CD4-positive, alpha-beta T cell treated with Interleukin-15 for 1 hour (primary cell): ENCODE results near the gene ADGRB3.
"Not testable (repeated sequence)": the region's sequence is repeated elsewhere in the genome, so short reads cannot be mapped to it uniquely, and the experiment has no call there.

Source experiments
- DNase-seq: peaks from one replicate; pipeline ENCODE4 v3.0.0-alpha.2; 2020

Gene ADGRB3

GRCh38 chr6:68650142-68650541 is 15.1 kb downstream of the ADGRB3 start:
- no peak for DNase-seq

GRCh38 chr6:68651011-68651985 is 16.2 kb downstream of the ADGRB3 start:
- no peak for DNase-seq

- DNase-seq: no peak
Measured at GRCh38 chr6:68652117-68652536, 17.0 kb downstream of the ADGRB3 start.

DNA sequence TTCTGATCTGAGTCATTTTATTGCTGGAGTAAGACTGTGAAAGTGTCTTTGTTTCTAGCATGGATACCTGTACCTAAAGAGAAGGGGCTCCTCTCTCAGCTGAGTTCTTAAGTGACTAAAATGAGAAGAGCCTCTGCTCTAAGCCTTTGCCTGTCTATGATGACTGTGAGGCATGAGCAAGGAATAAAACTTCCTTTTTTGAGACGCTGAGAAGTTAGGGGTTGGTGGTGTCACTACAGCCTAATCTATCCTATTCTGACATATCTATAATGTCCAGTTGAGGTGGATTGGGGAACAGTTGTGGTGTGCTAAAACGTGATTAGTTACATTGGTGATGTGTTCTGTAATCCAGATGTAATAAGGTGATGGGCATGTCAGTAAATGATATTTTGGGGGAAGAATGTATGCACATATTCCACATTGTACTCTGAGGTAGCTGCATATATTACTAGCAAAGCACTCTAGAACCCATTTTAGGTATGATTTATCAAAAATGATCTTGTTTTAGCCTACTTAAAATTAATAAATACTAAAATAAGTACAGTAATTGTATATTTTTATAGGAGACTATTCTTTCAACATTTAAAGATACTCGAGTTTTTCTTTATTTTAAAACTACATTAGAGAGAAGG is 18.1 kb downstream of the ADGRB3 start:
- no peak for DNase-seq

- no peak for DNase-seq
Measured at GRCh38 chr6:68653706-68654089, 18.6 kb downstream of the ADGRB3 start.

GRCh38 chr6:68654134-68654533 is 19.1 kb downstream of the ADGRB3 start:
- no peak for DNase-seq

DNA sequence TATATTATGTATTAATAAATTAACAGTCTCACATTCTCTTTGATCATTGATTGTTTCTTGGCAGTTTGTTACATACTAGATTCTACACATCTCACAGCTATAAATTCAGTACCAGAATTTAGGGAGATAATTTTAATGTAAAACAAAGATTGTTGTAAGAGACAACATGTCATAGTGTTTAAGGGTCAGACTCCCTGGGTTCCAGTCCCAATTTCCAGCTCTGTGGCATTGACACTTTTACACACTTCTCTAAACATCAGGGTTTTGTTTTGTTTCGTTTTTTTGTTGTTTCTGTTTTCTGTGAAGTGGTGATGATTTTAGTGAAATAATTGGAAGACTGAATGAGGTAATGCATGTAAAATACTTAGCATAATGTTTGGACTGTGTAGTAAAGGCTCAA is 19.9 kb downstream of the ADGRB3 start:
- DNase-seq: no peak

DNA sequence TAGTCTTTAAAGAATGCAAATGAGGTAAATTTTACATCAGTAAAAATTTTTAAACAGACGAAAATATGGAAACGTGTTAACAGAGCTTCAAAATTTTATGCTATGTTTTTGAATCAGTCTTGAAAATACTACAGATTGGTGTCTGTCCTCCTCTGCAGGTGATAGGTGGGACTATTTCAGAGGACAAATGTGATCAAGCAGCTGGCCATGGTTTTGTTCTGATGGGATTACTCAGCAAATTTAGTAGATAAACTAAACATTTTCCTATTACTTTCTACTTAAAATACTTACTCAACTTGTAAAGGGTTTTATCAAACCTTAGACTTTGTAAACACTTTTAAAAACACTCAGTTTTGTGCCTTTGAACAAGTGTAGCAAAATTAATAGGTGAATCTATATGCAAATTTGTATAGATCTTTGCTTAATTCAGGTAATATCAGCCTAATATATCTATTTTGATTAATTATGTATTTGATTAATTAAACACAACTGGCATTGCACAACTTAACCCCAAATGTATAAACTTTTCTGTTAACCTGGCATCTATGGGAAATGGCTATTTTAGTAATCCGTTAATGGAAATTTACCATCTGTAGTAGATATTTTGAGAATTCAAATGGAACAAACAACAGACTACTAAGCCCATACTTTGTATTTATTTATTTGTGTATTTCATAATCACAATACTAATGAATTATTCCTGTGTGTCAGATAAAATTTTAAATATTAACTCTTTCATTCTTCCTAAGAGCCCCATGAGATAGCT is 22.5 kb downstream of the ADGRB3 start:
- no peak for DNase-seq

DNA sequence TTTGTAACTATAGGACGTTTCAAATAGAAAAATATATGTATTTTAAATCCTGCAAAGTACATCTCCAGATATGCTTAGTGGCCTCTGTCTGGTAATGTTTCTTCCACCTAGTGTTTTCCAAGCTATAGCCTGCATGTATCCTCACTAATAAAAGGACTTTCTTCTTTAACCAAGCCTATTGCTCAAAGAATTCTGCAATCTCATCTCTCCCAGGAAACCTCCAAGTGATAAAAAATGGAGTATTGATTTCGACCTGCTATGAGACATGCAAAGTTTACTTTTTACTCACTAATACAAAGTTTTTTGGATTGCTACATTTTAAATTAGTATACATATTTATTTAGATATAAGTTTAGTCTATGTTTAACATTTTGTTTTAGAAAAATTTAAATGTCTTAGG is 23.3 kb downstream of the ADGRB3 start:
- DNase-seq: no peak

DNA sequence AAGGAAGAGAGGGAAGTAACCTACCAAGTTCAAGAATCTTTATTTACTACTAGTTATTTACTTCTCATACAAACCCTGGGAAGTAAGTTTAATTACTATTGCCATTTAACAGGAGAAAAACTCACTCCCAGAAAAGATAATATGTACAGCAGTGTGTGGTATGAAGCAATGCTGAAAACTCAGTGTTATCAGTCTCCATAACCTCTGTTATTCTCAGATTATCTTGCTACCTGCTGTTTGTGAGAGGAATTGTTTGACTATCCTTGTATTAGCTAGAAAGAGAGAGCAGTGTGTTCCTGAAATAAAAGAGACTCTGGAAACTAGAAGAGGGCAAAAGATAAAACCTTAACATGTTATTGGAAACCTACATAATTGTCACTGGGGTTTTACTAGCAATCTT is 38.2 kb downstream of the ADGRB3 start:
- DNase-seq: no peak

GRCh38 chr6:68675548-68675947 is 40.5 kb downstream of the ADGRB3 start:
- DNase-seq: no peak

GRCh38 chr6:68676094-68676493 is 41.0 kb downstream of the ADGRB3 start:
- not testable (repeated sequence) for DNase-seq

- no peak for DNase-seq
Measured at GRCh38 chr6:68677058-68677457, 42.0 kb downstream of the ADGRB3 start.

- no peak for DNase-seq
Measured at GRCh38 chr6:68679399-68679798, 44.3 kb downstream of the ADGRB3 start.

GRCh38 chr6:68680264-68680663 is 45.2 kb downstream of the ADGRB3 start:
- no peak for DNase-seq

GRCh38 chr6:68689910-68690309 is 54.8 kb downstream of the ADGRB3 start:
- DNase-seq: no peak

GRCh38 chr6:68691120-68691519 is 56.0 kb downstream of the ADGRB3 start:
- no peak for DNase-seq

DNA sequence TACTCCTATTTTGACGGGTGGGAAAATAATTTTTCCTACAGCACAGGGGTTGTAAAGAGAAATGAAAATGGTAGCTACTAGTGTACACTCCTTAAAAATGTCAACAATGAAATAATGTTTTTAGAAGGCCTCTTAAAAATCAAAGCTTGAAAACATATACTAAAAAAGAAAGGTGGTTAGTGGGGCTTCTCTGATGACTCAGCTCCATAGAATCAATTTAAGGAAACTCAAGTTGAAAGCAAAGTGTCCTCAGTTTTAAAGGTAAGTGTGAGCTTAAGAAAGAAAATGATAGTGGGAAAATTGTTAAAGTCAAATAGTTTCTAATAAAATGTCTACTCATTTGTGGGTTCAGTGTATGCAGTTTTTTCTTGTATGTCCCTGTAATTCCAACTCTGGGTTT is 58.2 kb downstream of the ADGRB3 start:
- no peak for DNase-seq

GRCh38 chr6:68695403-68695802 is 60.3 kb downstream of the ADGRB3 start:
- no peak for DNase-seq

DNA sequence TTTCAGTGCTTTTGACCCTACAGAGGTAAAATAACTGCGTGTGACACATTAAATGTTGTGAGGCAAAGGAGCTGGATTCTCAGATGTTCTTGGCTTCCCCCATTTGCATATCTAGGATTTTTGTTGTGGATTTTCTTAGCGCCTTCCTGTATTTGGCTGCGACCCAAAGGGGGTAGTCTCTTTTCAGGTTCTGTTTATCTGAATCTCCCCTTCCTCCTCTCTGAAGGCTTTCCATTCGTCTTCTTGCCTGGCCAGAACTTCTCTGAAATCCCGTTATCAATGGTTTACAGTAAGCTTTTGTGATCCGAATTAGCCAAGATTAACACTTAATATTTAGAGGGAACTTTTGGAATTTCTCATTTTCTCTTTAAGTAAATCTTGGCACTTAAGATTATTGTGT is 60.8 kb downstream of the ADGRB3 start:
- no peak for DNase-seq

DNA sequence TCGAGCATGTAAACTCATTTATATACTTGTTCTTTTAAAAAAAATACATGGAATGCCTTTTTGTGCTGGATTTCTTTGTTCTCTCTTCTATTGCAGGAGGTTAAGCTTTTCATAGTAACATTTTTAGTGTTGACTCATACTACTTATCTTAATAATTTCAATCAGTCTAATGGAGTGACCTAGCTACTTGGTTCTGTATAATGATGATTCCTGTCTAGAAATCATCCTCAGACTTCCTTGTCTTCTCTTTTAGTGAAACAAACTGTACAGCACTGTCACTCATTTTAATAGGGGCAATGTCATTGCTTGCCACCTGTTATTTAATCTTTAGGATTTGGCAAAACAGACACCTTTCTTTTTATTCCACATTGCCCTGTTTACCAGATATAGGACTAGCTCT is 62.3 kb downstream of the ADGRB3 start:
- DNase-seq: no peak

- DNase-seq: no peak
Measured at GRCh38 chr6:68701159-68701558, 66.1 kb downstream of the ADGRB3 start.

- no peak for DNase-seq
Measured at GRCh38 chr6:68704485-68704884, 69.4 kb downstream of the ADGRB3 start.

DNA sequence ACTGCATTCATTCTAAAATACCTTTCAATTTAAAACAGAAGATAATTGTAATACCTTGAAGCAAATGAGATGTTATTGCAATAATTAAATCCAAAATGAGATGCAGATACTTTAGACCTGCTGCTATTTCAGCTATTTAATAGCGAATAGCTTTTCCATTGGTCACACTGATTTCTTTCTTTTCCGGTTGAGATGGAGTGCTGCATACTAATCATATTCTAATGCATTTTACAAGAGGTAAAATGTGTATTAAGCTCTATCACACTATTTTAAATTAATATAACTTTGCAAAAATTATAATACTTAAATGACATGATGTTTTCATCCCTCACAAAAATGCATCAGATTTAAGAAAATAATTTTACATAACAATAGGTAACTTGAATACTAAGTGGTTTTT is 74.0 kb downstream of the ADGRB3 start:
- DNase-seq: no peak
